Endothelial cell of umbilical vein (primary cell): ENCODE results near the gene FECH. TPM values are rescaled to one million over a fixed set of nuclear protein-coding genes. Genes with fewer than 3 reads are reported as not detected.

Source experiments
- BruUV-seq: library from RNA; stranded (reverse); fragments of 400-500 nt; replicated peaks from 2 replicates; lab custom pipeline; 2021; lab: Mats Ljungman, UMichigan
- CTCF ChIA-PET: fragments of 300-600, 350-600 bp; sonication (Branson Sonifier 250); formaldehyde crosslinking; loops from one replicate; lab custom pipeline; 2021; ENCODE audit warnings: antibody characterized with exemption, inconsistent platforms; lab: Charles Lee
- POLR2A ChIA-PET: fragments of 300-600, 350-600 bp; sonication (Branson Sonifier 250); formaldehyde crosslinking; loops from one replicate; lab custom pipeline; 2021; ENCODE audit warnings: antibody characterized with exemption, inconsistent platforms; lab: Charles Lee
- DNase-seq: peaks from one replicate; pipeline ENCODE4 v3.0.0-alpha.2; 2011; ENCODE audit warnings: low read depth, low spot score
- FAIRE-seq: peaks from 2 replicates; lab custom pipeline; 2011; peaks lifted over from hg19 to GRCh38; lab: Jason Lieb, UNC
- H2AFZ ChIP-seq: 2 replicates; pipeline ENCODE4 v1.6.0; 2012; ENCODE audit warnings: low read depth, low read length, control low read depth, inconsistent platforms
- H3K27ac ChIP-seq: 2 replicates; pipeline ENCODE4 v1.5.1; 2011; ENCODE audit warnings: low read depth, mild to moderate bottlenecking, control low read depth, low read length, moderate library complexity; ENCODE audit not compliant: insufficient read depth
- H3K27me3 ChIP-seq, 2 experiments: 2 replicates each; pipeline versions ENCODE4 v1.6.0 to v1.6.1; 2011; ENCODE audit warnings: low read length in 2 of 2, mixed read lengths in 1 of 2; ENCODE audit not compliant: control insufficient read depth in 2 of 2, insufficient read depth in 2 of 2
- H3K36me3 ChIP-seq, 2 experiments: 2 replicates in 1 of 2; 3 replicates in 1 of 2; pipeline ENCODE4 v1.5.1; 2011; ENCODE audit warnings: low read length in 2 of 2, mild to moderate bottlenecking in 1 of 2, moderate library complexity in 1 of 2; ENCODE audit not compliant: control insufficient read depth in 2 of 2, insufficient read depth in 2 of 2; ENCODE audit errors: extremely low read depth in 1 of 2
- H3K4me1 ChIP-seq: 3 replicates; pipeline ENCODE4 v1.5.1; 2011; ENCODE audit warnings: mild to moderate bottlenecking, low read length; ENCODE audit not compliant: control insufficient read depth, insufficient read depth; ENCODE audit errors: extremely low read depth
- H3K4me2 ChIP-seq: 2 replicates; pipeline ENCODE4 v1.6.1; 2011; ENCODE audit warnings: low read length, control low read depth, mixed read lengths; ENCODE audit not compliant: insufficient read depth
- H3K4me3 ChIP-seq, 3 experiments: fragments of 200-600 bp in 1 of 3; sonication (generic), shearing (Covaris generic) in 1 of 3; replicated peaks in 1 of 3; 2 replicates each; pipeline ENCODE4 v1.5.1; 2011 to 2016; ENCODE audit warnings: control low read depth in 3 of 3, low read length in 3 of 3, mild to moderate bottlenecking in 2 of 3, inconsistent platforms in 1 of 3, low read depth in 1 of 3, moderate library complexity in 1 of 3; ENCODE audit not compliant: insufficient read depth in 1 of 3
- H3K79me2 ChIP-seq: 2 replicates; pipeline ENCODE4 v1.6.0; 2012; ENCODE audit warnings: low read length, inconsistent platforms; ENCODE audit not compliant: control insufficient read depth, insufficient read depth
- H3K9ac ChIP-seq: replicated peaks from 2 replicates; pipeline ENCODE3; 2011; ENCODE audit warnings: low read length, control low read depth; ENCODE audit not compliant: insufficient read depth; ENCODE audit errors: extremely low read depth
- H3K9me1 ChIP-seq: replicated peaks from 3 replicates; pipeline ENCODE4 v1.6.0; 2011; ENCODE audit warnings: mild to moderate bottlenecking, low read length; ENCODE audit not compliant: control insufficient read depth, insufficient read depth; ENCODE audit errors: extremely low read depth
- H3K9me3 ChIP-seq: replicated peaks from 2 replicates; pipeline ENCODE4 v1.5.1; 2012; ENCODE audit warnings: low read length, inconsistent platforms; ENCODE audit not compliant: control insufficient read depth, insufficient read depth
- H4K20me1 ChIP-seq: replicated peaks from 2 replicates; pipeline ENCODE3; 2011; ENCODE audit warnings: mild to moderate bottlenecking, low read length; ENCODE audit not compliant: control insufficient read depth, insufficient read depth; ENCODE audit errors: extremely low read depth
- FOS ChIP-seq: IDR thresholded peaks from 2 replicates; pipeline ENCODE4 v1.6.1; 2011; ENCODE audit warnings: mild to moderate bottlenecking, low read length, moderate library complexity, borderline replicate concordance; ENCODE audit not compliant: insufficient read depth
- GATA2 ChIP-seq: IDR thresholded peaks from 2 replicates; pipeline ENCODE4 v1.7.0; 2011; ENCODE audit warnings: low read depth, mild to moderate bottlenecking, moderate library complexity, mixed read lengths, low read length; ENCODE audit not compliant: insufficient read length, insufficient read depth
- dilution Hi-C: fragments of 300-500 bp; cut with MboI; formaldehyde crosslinking; loops from one replicate; pipeline ENCODE4 v1.15.0; 2019; ENCODE audit warnings: low sequenced_read_pairs; ENCODE audit not compliant: extremely low pct_ligation_motif_present
- intact Hi-C: fragments of 100-400 bp; cut with micrococcal nuclease; formaldehyde crosslinking; loops from one replicate; pipeline ENCODE4 v1.10.0; 2022
- polyA plus RNA-seq, 4 experiments: library from polyadenylated mRNA; depleted of rRNA in 3 of 4; stranded (reverse) in 3 of 4; unstranded in 1 of 4; fragments of >200 nt; gene quantifications; 2 replicates each; pipeline versions ENCODE4 v1.2.1 to v1.2.3, GENCODE V29; 2011 to 2012; ENCODE audit warnings: missing spikeins in 1 of 4
- total RNA-seq: library from RNA; stranded (reverse); gene quantifications from 2 replicates; pipeline ENCODE4 v1.2.3, GENCODE V29; 2021
- TF ChIP-seq, protein P1 (sequence below), 2 donors: IDR thresholded peaks; 1 replicate in 1 of 2; 2 replicates in 1 of 2; pipeline ENCODE4 v1.5.1; 2011; ENCODE audit warnings: low read length in 2 of 2, mild to moderate bottlenecking in 2 of 2, moderate library complexity in 2 of 2, control low read depth in 1 of 2, inconsistent platforms in 1 of 2, low read depth in 1 of 2; ENCODE audit not compliant: insufficient read depth in 1 of 2; ENCODE audit errors: extremely low read depth in 1 of 2
- TF ChIP-seq, protein P2 (sequence below): IDR thresholded peaks from 2 replicates; pipeline ENCODE4 v1.6.1; 2011; ENCODE audit not compliant: insufficient read depth, insufficient read length

Gene FECH
- total and polyA plus RNA-seq, 2 donors (not counting 3 experiments of a cell fraction or from before 2014, with no cell fraction given), result 25.3 to 27.9 TPM

DNA sequence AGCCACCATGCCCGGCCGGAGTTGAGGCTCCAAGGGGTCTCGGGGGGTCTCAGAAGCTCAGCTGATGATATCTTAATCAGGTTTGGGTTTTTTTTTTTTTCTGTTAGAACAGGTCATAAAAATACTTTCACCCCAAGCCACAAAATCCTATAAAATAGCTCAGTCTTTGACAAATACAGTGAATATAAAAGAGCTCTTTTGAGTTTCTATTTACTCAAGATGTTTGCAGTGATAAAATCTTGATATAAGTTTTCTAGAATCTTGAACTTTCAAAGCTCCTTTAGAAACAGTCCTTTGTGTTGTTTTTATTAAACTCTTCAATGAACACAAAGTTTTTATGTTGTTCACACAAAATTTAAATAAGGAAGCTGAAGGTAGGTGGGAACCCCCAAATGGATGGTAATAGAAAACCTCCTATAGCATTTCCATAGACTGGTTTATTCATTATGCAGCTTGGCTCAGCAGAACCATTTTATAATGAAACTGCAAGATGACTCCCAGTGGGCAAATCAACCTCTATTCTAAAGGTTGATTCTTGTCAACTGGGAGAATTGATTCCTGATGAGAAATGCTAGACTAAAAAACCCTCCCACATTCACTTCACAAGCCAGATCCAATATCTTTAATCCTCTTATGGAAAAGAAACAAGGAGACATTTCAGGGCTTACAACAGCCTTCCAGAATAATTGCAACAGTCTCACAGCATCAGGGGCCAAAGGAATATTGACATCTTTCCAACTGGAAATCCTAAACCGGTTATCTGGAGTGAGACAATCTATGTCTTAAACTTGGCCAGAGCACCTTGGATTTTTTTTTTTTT is 48.7 kb upstream of the FECH start:
- dilution Hi-C loops (no loop called here), intact Hi-C loops (no loop called here)
- FAIRE-seq (no peak), DNase-seq (no peak)
- Histone ChIP-seq H3K4me2 (no peak overlapping the region), H3K27me3 (no peaks in the 10 kb centered on the region), H3K9me1 (no peaks in the 10 kb centered on the region), H3K4me3 (no peak overlapping the region), H3K9ac (no peak overlapping the region), H4K20me1 (no peaks in the 10 kb centered on the region), H3K4me1 (peaks cover 11% of the 10 kb centered on the region), H3K36me3 (no peaks in the 10 kb centered on the region), H2AFZ (no peak overlapping the region), H3K27ac (no peak overlapping the region), H3K9me3 (no peaks in the 10 kb centered on the region), H3K79me2 (no peaks in the 10 kb centered on the region)
- ChIA-PET CTCF (interaction anchor here (1.0 kb wide), 2 partner anchors 11 to 247 kb away, joined by 3 to 4 read pairs; no protein-coding TSS in a partner anchor), POLR2A (no interaction called here)
- BruUV-seq, result no TSS peak
- TF ChIP-seq GATA2 (no peak), FOS (no peak)
- TF ChIP-seq, protein P1, sequence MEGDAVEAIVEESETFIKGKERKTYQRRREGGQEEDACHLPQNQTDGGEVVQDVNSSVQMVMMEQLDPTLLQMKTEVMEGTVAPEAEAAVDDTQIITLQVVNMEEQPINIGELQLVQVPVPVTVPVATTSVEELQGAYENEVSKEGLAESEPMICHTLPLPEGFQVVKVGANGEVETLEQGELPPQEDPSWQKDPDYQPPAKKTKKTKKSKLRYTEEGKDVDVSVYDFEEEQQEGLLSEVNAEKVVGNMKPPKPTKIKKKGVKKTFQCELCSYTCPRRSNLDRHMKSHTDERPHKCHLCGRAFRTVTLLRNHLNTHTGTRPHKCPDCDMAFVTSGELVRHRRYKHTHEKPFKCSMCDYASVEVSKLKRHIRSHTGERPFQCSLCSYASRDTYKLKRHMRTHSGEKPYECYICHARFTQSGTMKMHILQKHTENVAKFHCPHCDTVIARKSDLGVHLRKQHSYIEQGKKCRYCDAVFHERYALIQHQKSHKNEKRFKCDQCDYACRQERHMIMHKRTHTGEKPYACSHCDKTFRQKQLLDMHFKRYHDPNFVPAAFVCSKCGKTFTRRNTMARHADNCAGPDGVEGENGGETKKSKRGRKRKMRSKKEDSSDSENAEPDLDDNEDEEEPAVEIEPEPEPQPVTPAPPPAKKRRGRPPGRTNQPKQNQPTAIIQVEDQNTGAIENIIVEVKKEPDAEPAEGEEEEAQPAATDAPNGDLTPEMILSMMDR (IDR thresholded peaks at IDR 0.05; ENCODE audit: extremely low read depth in 1 of 2, insufficient read depth in 1 of 2, low read depth in 1 of 2, low read length in 2 of 2), result no peak
- TF ChIP-seq, protein P2, sequence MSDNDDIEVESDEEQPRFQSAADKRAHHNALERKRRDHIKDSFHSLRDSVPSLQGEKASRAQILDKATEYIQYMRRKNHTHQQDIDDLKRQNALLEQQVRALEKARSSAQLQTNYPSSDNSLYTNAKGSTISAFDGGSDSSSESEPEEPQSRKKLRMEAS, result no peak
